Karpas-422 (cell line): Measurements from ENCODE around the gene OPTN. TPM values are rescaled to one million over a fixed set of nuclear protein-coding genes. Genes with fewer than 3 reads are reported as not detected.

Source experiments
- DNase-seq: peaks from one replicate; pipeline ENCODE4 v3.0.0-alpha.2; 2015
- H2AFZ ChIP-seq: fragments of 200-600 bp; sonication (generic); 2 replicates; pipeline ENCODE4 v1.6.1; 2014; ENCODE audit warnings: antibody characterized with exemption, low read length, mixed read lengths
- H3K27ac ChIP-seq: fragments of 200-600 bp; sonication (generic); 2 replicates; pipeline ENCODE4 v1.5.1; 2014; ENCODE audit warnings: mild to moderate bottlenecking, low read length, moderate library complexity
- H3K27me3 ChIP-seq: fragments of 200-600 bp; sonication (generic); 2 replicates; pipeline ENCODE4 v1.6.1; 2014; ENCODE audit warnings: low read length, mixed read lengths
- H3K36me3 ChIP-seq: fragments of 200-600 bp; sonication (generic); 2 replicates; pipeline ENCODE4 v1.6.1; 2014; ENCODE audit warnings: low read length, mixed read lengths; ENCODE audit not compliant: insufficient read depth
- H3K4me1 ChIP-seq: fragments of 200-600 bp; sonication (generic); 2 replicates; pipeline ENCODE4 v1.6.1; 2014; ENCODE audit warnings: mild to moderate bottlenecking, low read length, mixed read lengths
- H3K4me2 ChIP-seq: fragments of 200-600 bp; sonication (generic); 2 replicates; pipeline ENCODE4 v1.6.1; 2014; ENCODE audit warnings: low read length, low read depth, mild to moderate bottlenecking; ENCODE audit not compliant: poor library complexity, severe bottlenecking
- H3K4me3 ChIP-seq: fragments of 200-600 bp; sonication (generic); 2 replicates; pipeline ENCODE4 v1.5.1; 2014; ENCODE audit warnings: mild to moderate bottlenecking, antibody characterized with exemption, low read length, mixed read lengths
- H3K79me2 ChIP-seq: fragments of 200-600 bp; sonication (generic); 2 replicates; pipeline ENCODE4 v1.6.1; 2014; ENCODE audit warnings: mild to moderate bottlenecking, low read length, mixed read lengths
- H3K9ac ChIP-seq: fragments of 200-600 bp; sonication (generic); 2 replicates; pipeline ENCODE4 v1.6.0; 2014; ENCODE audit warnings: low read length
- H3K9me2 ChIP-seq: fragments of 200-600 bp; sonication (generic), shearing (Covaris generic); replicated peaks from 2 replicates; pipeline ENCODE4 v1.6.0; 2014; ENCODE audit warnings: mild to moderate bottlenecking, low read length, moderate library complexity; ENCODE audit not compliant: insufficient read depth
- H3K9me3 ChIP-seq: fragments of 300-700, 200-600 bp; sonication (generic); 2 replicates; pipeline ENCODE4 v1.6.1; 2014; ENCODE audit warnings: low read length, mixed read lengths
- H4K20me1 ChIP-seq: fragments of 200-600 bp; sonication (generic); 2 replicates; pipeline ENCODE4 v1.6.1; 2014; ENCODE audit warnings: mild to moderate bottlenecking, antibody characterized with exemption, low read length, low read depth; ENCODE audit not compliant: insufficient read depth
- total RNA-seq: library from RNA; depleted of rRNA; stranded (reverse); fragments of >200 nt; shearing (Covaris generic); gene quantifications from 2 replicates; pipeline ENCODE4 v1.2.3, GENCODE V29; 2014; ENCODE audit warnings: low replicate concordance

OPTN gene
- total RNA-seq, 1 experiment from 2014 or later, result 0.56 TPM

GRCh38 chr10:13120786-13121499 is 21.0 kb downstream of the OPTN start:
- Histone ChIP-seq H3K79me2 (no peaks in the 10 kb centered on the region), H3K4me1 (peaks cover 10% of the 10 kb centered on the region), H3K27me3 (no peaks in the 10 kb centered on the region), H3K4me2 (no peak overlapping the region), H3K36me3 (no peaks in the 10 kb centered on the region), H3K9ac (no peak overlapping the region), H3K9me3 (no peaks in the 10 kb centered on the region), H3K9me2 (no peaks in the 10 kb centered on the region), H2AFZ (no peak overlapping the region), H3K27ac (no peak overlapping the region), H4K20me1 (no peaks in the 10 kb centered on the region), H3K4me3 (no peak overlapping the region)
- DNase-seq, result no peak

GRCh38 chr10:13121500-13121854 is 21.5 kb downstream of the OPTN start:
- no peak for DNase-seq
- H3K27me3 ChIP-seq, result no peaks in the 10 kb centered on the region
- H3K9me2 ChIP-seq, result no peaks in the 10 kb centered on the region
- peaks cover 10% of the 10 kb centered on the region for H3K4me1 ChIP-seq
- no peak overlapping the region for H2AFZ ChIP-seq
- no peak overlapping the region for H3K9ac ChIP-seq
- H3K4me3 ChIP-seq, result no peak overlapping the region
- H4K20me1 ChIP-seq, result no peaks in the 10 kb centered on the region
- no peak overlapping the region for H3K27ac ChIP-seq
- no peaks in the 10 kb centered on the region for H3K9me3 ChIP-seq
- no peaks in the 10 kb centered on the region for H3K36me3 ChIP-seq
- no peaks in the 10 kb centered on the region for H3K79me2 ChIP-seq
- no peak overlapping the region for H3K4me2 ChIP-seq

GRCh38 chr10:13136651-13137050 is 36.7 kb downstream of the OPTN start:
- H3K36me3 ChIP-seq, result no peaks in the 10 kb centered on the region
- H3K9me3 ChIP-seq, result no peaks in the 10 kb centered on the region
- H3K27me3 ChIP-seq, result no peaks in the 10 kb centered on the region
- H3K9ac ChIP-seq, result no peak overlapping the region
- H3K4me2 ChIP-seq, result no peak overlapping the region
- no peaks in the 10 kb centered on the region for H3K79me2 ChIP-seq
- H3K27ac ChIP-seq, result no peak overlapping the region
- H4K20me1 ChIP-seq, result no peaks in the 10 kb centered on the region
- H3K4me1 ChIP-seq, result no peaks in the 10 kb centered on the region
- no peak for DNase-seq
- H2AFZ ChIP-seq, result no peak overlapping the region
- H3K4me3 ChIP-seq, result no peak overlapping the region
- H3K9me2 ChIP-seq, result no peaks in the 10 kb centered on the region

GRCh38 chr10:13139150-13139549 is 39.2 kb downstream of the OPTN start:
- Histone ChIP-seq H3K27ac (no peak overlapping the region), H3K4me1 (no peaks in the 10 kb centered on the region), H3K9ac (no peak overlapping the region), H3K36me3 (no peaks in the 10 kb centered on the region), H2AFZ (no peak overlapping the region), H3K4me2 (no peak overlapping the region), H3K9me2 (no peaks in the 10 kb centered on the region), H3K27me3 (no peaks in the 10 kb centered on the region), H3K4me3 (no peak overlapping the region), H4K20me1 (no peaks in the 10 kb centered on the region), H3K9me3 (no peaks in the 10 kb centered on the region), H3K79me2 (no peaks in the 10 kb centered on the region)
- DNase-seq, result no peak

- Histone ChIP-seq H3K9me3 (no peaks in the 10 kb centered on the region), H3K9ac (no peak overlapping the region), H3K36me3 (no peaks in the 10 kb centered on the region), H3K27ac (no peak overlapping the region), H3K9me2 (no peaks in the 10 kb centered on the region), H3K4me2 (no peak overlapping the region), H2AFZ (no peak overlapping the region), H4K20me1 (no peaks in the 10 kb centered on the region), H3K4me1 (no peaks in the 10 kb centered on the region), H3K79me2 (no peaks in the 10 kb centered on the region), H3K4me3 (no peak overlapping the region), H3K27me3 (no peaks in the 10 kb centered on the region)
- DNase-seq, result no peak
These were observed 39.7 kb downstream of the OPTN start for GRCh38 chr10:13139676-13140075.

- no peaks in the 10 kb centered on the region for H3K4me1 ChIP-seq
- H3K4me2 ChIP-seq, result no peak overlapping the region
- no peaks in the 10 kb centered on the region for H3K9me2 ChIP-seq
- H4K20me1 ChIP-seq, result no peaks in the 10 kb centered on the region
- H2AFZ ChIP-seq, result no peak overlapping the region
- no peaks in the 10 kb centered on the region for H3K9me3 ChIP-seq
- H3K27ac ChIP-seq, result no peak overlapping the region
- no peak overlapping the region for H3K4me3 ChIP-seq
- H3K79me2 ChIP-seq, result no peaks in the 10 kb centered on the region
- DNase-seq, result no peak
- no peak overlapping the region for H3K9ac ChIP-seq
- no peaks in the 10 kb centered on the region for H3K36me3 ChIP-seq
- H3K27me3 ChIP-seq, result no peaks in the 10 kb centered on the region
These were observed 40.7 kb downstream of the OPTN start for GRCh38 chr10:13140627-13141190.

GRCh38 chr10:13143766-13144165 is 43.8 kb downstream of the OPTN start:
- Histone ChIP-seq H3K4me3 (no peak overlapping the region), H3K9me3 (no peaks in the 10 kb centered on the region), H2AFZ (no peak overlapping the region), H3K27ac (no peak overlapping the region), H3K79me2 (no peaks in the 10 kb centered on the region), H3K9me2 (no peaks in the 10 kb centered on the region), H3K4me2 (no peak overlapping the region), H4K20me1 (no peaks in the 10 kb centered on the region), H3K36me3 (no peaks in the 10 kb centered on the region), H3K4me1 (no peaks in the 10 kb centered on the region), H3K9ac (no peak overlapping the region), H3K27me3 (no peaks in the 10 kb centered on the region)
- no peak for DNase-seq

- Histone ChIP-seq H3K27ac (no peak overlapping the region), H3K36me3 (no peaks in the 10 kb centered on the region)
These were observed 44.9 kb downstream of the OPTN start for GRCh38 chr10:13144814-13145213.

More at GRCh38 chr10:13144814-13145213, 44.9 kb downstream of the OPTN start:
- Histone ChIP-seq H3K9me3 (no peaks in the 10 kb centered on the region), H2AFZ (no peak overlapping the region), H3K9ac (no peak overlapping the region), H3K27me3 (no peaks in the 10 kb centered on the region), H3K4me1 (no peaks in the 10 kb centered on the region), H3K9me2 (no peaks in the 10 kb centered on the region), H4K20me1 (no peaks in the 10 kb centered on the region), H3K4me3 (no peak overlapping the region), H3K4me2 (no peak overlapping the region), H3K79me2 (no peaks in the 10 kb centered on the region)
- no peak for DNase-seq
